ENCODE results near the gene PDXP.
A peak's percentile ranks its signal among the peaks of the same experiment; 100 is the strongest.

Gene PDXP

DNA sequence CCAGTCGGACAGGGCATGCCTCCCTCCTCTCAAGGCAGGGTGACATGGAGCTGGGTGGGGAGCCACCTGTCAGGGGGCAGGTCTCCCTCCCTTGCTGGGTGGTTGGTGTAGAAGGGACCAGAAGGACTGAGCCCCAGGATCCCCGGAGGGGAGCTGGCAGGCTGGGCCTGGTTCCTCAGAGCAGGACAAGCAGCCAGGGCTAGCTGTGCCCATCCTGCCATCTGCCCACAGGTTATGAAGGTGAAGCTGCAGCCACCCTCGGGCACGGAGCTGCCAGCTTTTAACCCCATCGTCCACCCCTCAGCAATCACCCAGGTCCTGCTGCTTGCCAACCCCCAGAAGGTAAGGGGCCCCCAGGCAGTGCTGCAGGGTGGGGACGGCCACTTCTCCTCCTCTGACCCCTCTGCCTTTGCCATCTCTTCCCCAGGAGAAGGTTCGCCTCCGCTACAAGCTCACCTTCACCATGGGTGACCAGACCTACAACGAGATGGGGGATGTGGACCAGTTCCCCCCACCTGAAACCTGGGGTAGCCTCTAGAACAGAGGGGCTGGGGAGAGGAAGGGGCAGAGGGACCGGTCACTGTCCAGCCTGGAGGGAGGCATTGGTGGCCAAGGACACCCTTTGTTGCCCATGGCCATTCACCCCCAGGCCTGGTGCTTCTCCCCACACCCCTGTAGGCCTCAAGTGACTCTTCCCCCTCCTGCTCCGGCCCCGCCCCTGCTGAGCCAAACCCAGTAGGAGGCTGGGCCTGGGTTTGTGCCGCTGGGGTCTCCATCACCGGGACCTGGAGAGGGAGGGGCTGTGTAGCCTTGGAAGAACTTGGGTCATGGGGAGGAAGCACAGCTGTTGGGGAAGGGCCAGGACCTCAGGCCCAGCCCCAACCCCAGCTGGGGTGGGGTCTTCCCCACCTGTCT lies 26.1 kb upstream of the PDXP start:
- Histone ChIP-seq H3K79me1 (replicated peaks; ENCODE audit: low read length, poor library complexity, severe bottlenecking) (no peaks in the 10 kb centered on the region), H3K4me3 (ENCODE audit: insufficient read depth in 1 of 2, low read depth in 1 of 2, low read length in 2 of 2) (no peak overlapping the region), H3K23ac (ENCODE audit: low read length in 2 of 2) (no peak overlapping the region), H3K36me3 (ENCODE audit: control insufficient read depth in 1 of 2, insufficient read depth in 2 of 2, low read depth in 1 of 2, low read length in 2 of 2) (peaks cover 26 to 48% of the 10 kb centered on the region in 2 experiments), H3K27ac (ENCODE audit: low read length, poor library complexity, severe bottlenecking) (peak overlapping the region; percentile 88), H3K9ac (ENCODE audit: low read length) (no peak overlapping the region), H2BK5ac (ENCODE audit: low read depth, low read length, poor library complexity, severe bottlenecking) (peak overlapping the region; percentile 47), H3K4me2 (ENCODE audit: low read length, poor library complexity, severe bottlenecking) (no peak overlapping the region), H3K14ac (ENCODE audit: low read length in 2 of 2) (peak overlapping the region in 1 of 2 experiments; percentile 69), H2BK15ac (ENCODE audit: low read depth, poor library complexity, severe bottlenecking) (peak overlapping the region; percentile 8), H2AFZ (ENCODE audit: low read depth, low read length) (no peak overlapping the region), H3K27me3 (ENCODE audit: control insufficient read depth in 1 of 2, insufficient read depth in 1 of 2, low read length in 2 of 2) (no peaks in the 10 kb centered on the region), H2AK5ac (ENCODE audit: low read length, severe bottlenecking) (peak overlapping the region; percentile 82), H4K8ac (ENCODE audit: low read length) (peak overlapping the region; percentile 83), H4K91ac (ENCODE audit: low read length) (peak overlapping the region; percentile 76), H3K4me1 (ENCODE audit: control insufficient read depth, insufficient read depth, low read depth, low read length) (peaks cover 67% of the 10 kb centered on the region), H3K4ac (ENCODE audit: low read depth in 1 of 2, low read length in 2 of 2) (peak overlapping the region; percentile 91 to 93), H2BK120ac (ENCODE audit: low read depth, low read length) (peak overlapping the region; percentile 91), H3K9me3 (ENCODE audit: control insufficient read depth, low read length) (no peaks in the 10 kb centered on the region), H3K18ac (ENCODE audit: low read depth in 1 of 2, low read length in 2 of 2) (peak overlapping the region; percentile 84 to 94), H2BK12ac (ENCODE audit: low read length in 2 of 2) (peak overlapping the region; percentile 86 to 98)
- 83% methylated on average over 13 of the region's 14 CpGs for WGBS
- no peak for DNase-seq

DNA sequence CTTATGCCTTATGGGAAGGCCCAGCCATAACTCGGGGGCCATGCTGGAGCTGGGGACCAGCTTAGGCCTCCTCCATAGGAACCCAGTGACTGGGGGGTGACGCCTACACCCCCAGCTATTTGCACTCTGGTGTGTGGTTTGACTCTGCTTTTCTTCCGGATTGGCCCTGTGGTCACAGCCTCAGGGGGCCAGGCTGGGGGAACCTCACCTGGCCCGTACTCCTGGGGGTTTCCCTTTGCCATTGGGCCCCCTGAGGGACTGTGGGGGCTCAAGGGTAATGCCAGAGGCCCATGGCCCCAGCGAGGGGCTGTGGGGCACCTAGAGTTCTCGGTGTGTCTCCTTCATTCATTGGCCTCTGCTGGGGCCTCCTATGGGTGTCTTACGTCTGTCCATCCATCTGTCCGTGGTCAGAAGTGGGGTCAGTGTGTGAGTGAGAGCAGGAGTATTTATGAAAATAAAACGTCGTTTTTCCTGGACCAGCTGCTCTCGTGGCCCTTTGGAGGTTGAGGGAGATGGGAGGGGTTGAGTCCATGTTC lies 25.4 kb upstream of the PDXP start:
- no peak overlapping the region for H3K23ac ChIP-seq (ENCODE audit: low read length in 2 of 2)
- no peaks in the 10 kb centered on the region for H3K27me3 ChIP-seq (ENCODE audit: control insufficient read depth in 1 of 2, insufficient read depth in 1 of 2, low read length in 2 of 2)
- peaks cover 26 to 43% of the 10 kb centered on the region in 2 experiments for H3K36me3 ChIP-seq (ENCODE audit: control insufficient read depth in 1 of 2, insufficient read depth in 2 of 2, low read depth in 1 of 2, low read length in 2 of 2)
- peaks cover 69% of the 10 kb centered on the region for H3K4me1 ChIP-seq (ENCODE audit: control insufficient read depth, insufficient read depth, low read depth, low read length)
- peak overlapping the region; percentile 86 to 98 for H2BK12ac ChIP-seq (ENCODE audit: low read length in 2 of 2)
- H2BK5ac ChIP-seq (ENCODE audit: low read depth, low read length, poor library complexity, severe bottlenecking) = peak overlapping the region; percentile 47
- DNase-seq = no peak
- H3K4me2 ChIP-seq (ENCODE audit: low read length, poor library complexity, severe bottlenecking) = no peak overlapping the region
- WGBS = 45% methylated on average over 11 of the region's 11 CpGs
- H4K8ac ChIP-seq (ENCODE audit: low read length) = peak overlapping the region; percentile 83
- H3K14ac ChIP-seq (ENCODE audit: low read length in 2 of 2) = peak overlapping the region in 1 of 2 experiments; percentile 88
- peak overlapping the region; percentile 88 for H3K27ac ChIP-seq (ENCODE audit: low read length, poor library complexity, severe bottlenecking)
- H2AK5ac ChIP-seq (ENCODE audit: low read length, severe bottlenecking) = peak overlapping the region; percentile 82
- peak overlapping the region; percentile 62 for H4K91ac ChIP-seq (ENCODE audit: low read length)
- H3K4ac ChIP-seq (ENCODE audit: low read depth in 1 of 2, low read length in 2 of 2) = peak overlapping the region; percentile 91 to 93
- peak overlapping the region; percentile 91 for H2BK15ac ChIP-seq (ENCODE audit: low read depth, poor library complexity, severe bottlenecking)
- no peak overlapping the region for H2AFZ ChIP-seq (ENCODE audit: low read depth, low read length)
- H3K9me3 ChIP-seq (ENCODE audit: control insufficient read depth, low read length) = no peaks in the 10 kb centered on the region
- H3K18ac ChIP-seq (ENCODE audit: low read depth in 1 of 2, low read length in 2 of 2) = peak overlapping the region; percentile 84 to 94
- peak overlapping the region; percentile 75 for H3K9ac ChIP-seq (ENCODE audit: low read length)
- no peak overlapping the region for H3K4me3 ChIP-seq (ENCODE audit: insufficient read depth in 1 of 2, low read depth in 1 of 2, low read length in 2 of 2)
- H3K79me1 ChIP-seq (replicated peaks; ENCODE audit: low read length, poor library complexity, severe bottlenecking) = no peaks in the 10 kb centered on the region
- H2BK120ac ChIP-seq (ENCODE audit: low read depth, low read length) = peak overlapping the region; percentile 91

DNA sequence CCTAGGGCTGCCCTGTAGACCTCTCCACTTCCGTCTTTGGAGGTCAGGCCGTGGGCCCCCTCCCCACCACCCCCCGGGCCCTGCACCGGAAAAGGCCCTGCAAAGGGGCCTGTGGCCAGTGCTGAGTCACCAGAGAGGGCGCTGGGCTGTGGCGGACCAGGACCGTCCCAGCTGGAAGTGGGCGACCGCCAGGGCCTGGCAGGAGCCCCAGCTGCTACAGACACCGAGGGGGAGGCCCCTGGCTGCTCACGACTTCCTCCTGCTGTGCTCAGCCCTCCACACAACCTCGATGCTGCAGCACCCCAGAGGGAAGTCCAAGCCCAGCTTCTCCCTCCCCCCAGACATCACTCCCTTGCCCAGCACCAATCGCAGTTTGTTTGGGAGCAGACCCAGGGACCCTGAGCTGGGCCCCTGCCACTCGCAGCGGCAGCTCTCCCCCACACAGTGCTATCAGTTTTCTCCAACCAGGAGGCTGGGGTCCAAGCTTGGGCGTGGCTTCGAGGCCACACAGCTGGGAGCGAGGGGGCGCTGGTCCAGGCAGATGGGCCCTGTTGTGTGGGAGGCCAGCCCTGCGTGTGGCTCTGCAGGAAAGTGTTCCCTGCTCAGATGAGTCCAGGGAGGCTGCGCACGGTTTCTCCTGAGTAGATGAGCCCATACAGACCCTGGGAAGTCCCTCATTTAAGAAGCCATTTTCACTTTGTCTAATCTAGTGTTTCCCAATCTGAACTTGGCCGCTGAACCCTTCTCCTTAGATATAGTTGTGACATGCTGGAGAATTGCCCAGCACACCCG lies 24.7 kb upstream of the PDXP start:
- H3K9me3 ChIP-seq (ENCODE audit: control insufficient read depth, low read length) = no peaks in the 10 kb centered on the region
- H2AK5ac ChIP-seq (ENCODE audit: low read length, severe bottlenecking) = peak overlapping the region; percentile 82
- 6% methylated on average over 24 of the region's 24 CpGs for WGBS
- H3K79me1 ChIP-seq (replicated peaks; ENCODE audit: low read length, poor library complexity, severe bottlenecking) = no peaks in the 10 kb centered on the region
- H3K27me3 ChIP-seq (ENCODE audit: control insufficient read depth in 1 of 2, insufficient read depth in 1 of 2, low read length in 2 of 2) = peaks cover 0 to 2% of the 10 kb centered on the region in 2 experiments
- peak overlapping the region; percentile 84 to 97 for H3K18ac ChIP-seq (ENCODE audit: low read depth in 1 of 2, low read length in 2 of 2)
- H3K36me3 ChIP-seq (ENCODE audit: control insufficient read depth in 1 of 2, insufficient read depth in 2 of 2, low read depth in 1 of 2, low read length in 2 of 2) = peaks cover 26 to 39% of the 10 kb centered on the region in 2 experiments
- peak; percentile 92 for DNase-seq
- H3K4me1 ChIP-seq (ENCODE audit: control insufficient read depth, insufficient read depth, low read depth, low read length) = peaks cover 74% of the 10 kb centered on the region
- H2BK12ac ChIP-seq (ENCODE audit: low read length in 2 of 2) = peak overlapping the region; percentile 41 to 98
- peak overlapping the region; percentile 44 for H2BK5ac ChIP-seq (ENCODE audit: low read depth, low read length, poor library complexity, severe bottlenecking)
- H3K27ac ChIP-seq (ENCODE audit: low read length, poor library complexity, severe bottlenecking) = peak overlapping the region; percentile 88
- no peak overlapping the region for H2AFZ ChIP-seq (ENCODE audit: low read depth, low read length)
- H3K4me3 ChIP-seq (ENCODE audit: insufficient read depth in 1 of 2, low read depth in 1 of 2, low read length in 2 of 2) = peak overlapping the region in 1 of 2 experiments; percentile 70
- peak overlapping the region in 1 of 2 experiments; percentile 78 for H3K14ac ChIP-seq (ENCODE audit: low read length in 2 of 2)
- H3K4ac ChIP-seq (ENCODE audit: low read depth in 1 of 2, low read length in 2 of 2) = peak overlapping the region; percentile 88 to 93
- peak overlapping the region; percentile 34 for H3K4me2 ChIP-seq (ENCODE audit: low read length, poor library complexity, severe bottlenecking)
- H4K91ac ChIP-seq (ENCODE audit: low read length) = peak overlapping the region; percentile 59
- peak overlapping the region; percentile 89 for H2BK120ac ChIP-seq (ENCODE audit: low read depth, low read length)
- peak overlapping the region in 1 of 2 experiments; percentile 71 for H3K23ac ChIP-seq (ENCODE audit: low read length in 2 of 2)
- H3K9ac ChIP-seq (ENCODE audit: low read length) = peak overlapping the region; percentile 75
- H2BK15ac ChIP-seq (ENCODE audit: low read depth, poor library complexity, severe bottlenecking) = peak overlapping the region; percentile 97
- H4K8ac ChIP-seq (ENCODE audit: low read length) = peak overlapping the region; percentile 62
